D721Med (cell line): ENCODE results near the gene GATAD2B.

Experiments
- DNase-seq: peaks from one replicate; pipeline ENCODE4 v3.0.0; 2011; ENCODE audit warnings: low spot score; ENCODE audit not compliant: insufficient read length
- FAIRE-seq: peaks from 2 replicates; lab custom pipeline; 2011; peaks lifted over from hg19 to GRCh38; lab: Jason Lieb, UNC
- TF ChIP-seq, protein P1 (sequence below): IDR thresholded peaks from 2 replicates; pipeline ENCODE4 v1.5.1; 2012; ENCODE audit warnings: mild to moderate bottlenecking, control low read depth; ENCODE audit not compliant: insufficient read depth; ENCODE audit errors: missing control alignments

The GATAD2B gene

DNA sequence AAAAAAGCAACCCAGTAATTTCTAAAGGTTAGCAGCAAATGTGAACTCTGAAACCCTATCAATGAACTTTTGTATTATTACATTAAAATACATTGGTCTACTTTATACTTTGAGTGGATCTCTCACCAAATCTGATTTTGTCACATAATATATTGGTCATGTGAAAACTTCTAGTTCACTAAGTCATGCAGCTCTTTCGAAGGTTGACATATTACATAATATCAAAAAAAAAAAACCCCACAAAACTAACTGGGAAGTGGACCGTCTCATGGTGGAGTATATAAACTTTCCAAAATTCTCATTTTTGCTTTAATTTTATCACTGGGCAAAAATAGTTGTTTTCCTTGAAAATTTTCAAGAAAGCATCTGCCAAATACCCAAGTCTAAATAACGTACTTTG lies 50.4 kb downstream of the GATAD2B start:
- DNase-seq (no peak), FAIRE-seq (no peak)
- TF ChIP-seq, protein P1, sequence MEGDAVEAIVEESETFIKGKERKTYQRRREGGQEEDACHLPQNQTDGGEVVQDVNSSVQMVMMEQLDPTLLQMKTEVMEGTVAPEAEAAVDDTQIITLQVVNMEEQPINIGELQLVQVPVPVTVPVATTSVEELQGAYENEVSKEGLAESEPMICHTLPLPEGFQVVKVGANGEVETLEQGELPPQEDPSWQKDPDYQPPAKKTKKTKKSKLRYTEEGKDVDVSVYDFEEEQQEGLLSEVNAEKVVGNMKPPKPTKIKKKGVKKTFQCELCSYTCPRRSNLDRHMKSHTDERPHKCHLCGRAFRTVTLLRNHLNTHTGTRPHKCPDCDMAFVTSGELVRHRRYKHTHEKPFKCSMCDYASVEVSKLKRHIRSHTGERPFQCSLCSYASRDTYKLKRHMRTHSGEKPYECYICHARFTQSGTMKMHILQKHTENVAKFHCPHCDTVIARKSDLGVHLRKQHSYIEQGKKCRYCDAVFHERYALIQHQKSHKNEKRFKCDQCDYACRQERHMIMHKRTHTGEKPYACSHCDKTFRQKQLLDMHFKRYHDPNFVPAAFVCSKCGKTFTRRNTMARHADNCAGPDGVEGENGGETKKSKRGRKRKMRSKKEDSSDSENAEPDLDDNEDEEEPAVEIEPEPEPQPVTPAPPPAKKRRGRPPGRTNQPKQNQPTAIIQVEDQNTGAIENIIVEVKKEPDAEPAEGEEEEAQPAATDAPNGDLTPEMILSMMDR: no peak

DNA sequence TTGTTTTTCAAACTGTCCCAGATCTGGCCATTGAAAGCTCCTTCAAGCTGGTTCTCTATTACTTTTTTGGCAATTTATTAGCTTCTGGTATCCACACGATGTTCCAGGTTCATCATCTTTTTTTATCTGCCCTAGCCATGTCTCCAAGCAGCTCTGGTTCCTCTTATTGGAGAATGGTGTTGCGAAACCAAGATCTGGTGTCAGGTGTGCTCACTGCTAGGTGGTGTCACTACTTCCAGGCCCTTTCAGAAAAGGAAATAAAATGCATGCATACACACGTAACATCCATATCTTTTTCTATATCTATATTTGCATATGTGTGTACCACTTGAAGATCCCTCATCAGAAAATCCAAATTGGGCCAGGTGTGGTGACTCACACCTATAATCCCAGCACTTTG lies 53.3 kb downstream of the GATAD2B start:
- TF ChIP-seq, protein P1: no peak
- no peak for FAIRE-seq
- DNase-seq: no peak

DNA sequence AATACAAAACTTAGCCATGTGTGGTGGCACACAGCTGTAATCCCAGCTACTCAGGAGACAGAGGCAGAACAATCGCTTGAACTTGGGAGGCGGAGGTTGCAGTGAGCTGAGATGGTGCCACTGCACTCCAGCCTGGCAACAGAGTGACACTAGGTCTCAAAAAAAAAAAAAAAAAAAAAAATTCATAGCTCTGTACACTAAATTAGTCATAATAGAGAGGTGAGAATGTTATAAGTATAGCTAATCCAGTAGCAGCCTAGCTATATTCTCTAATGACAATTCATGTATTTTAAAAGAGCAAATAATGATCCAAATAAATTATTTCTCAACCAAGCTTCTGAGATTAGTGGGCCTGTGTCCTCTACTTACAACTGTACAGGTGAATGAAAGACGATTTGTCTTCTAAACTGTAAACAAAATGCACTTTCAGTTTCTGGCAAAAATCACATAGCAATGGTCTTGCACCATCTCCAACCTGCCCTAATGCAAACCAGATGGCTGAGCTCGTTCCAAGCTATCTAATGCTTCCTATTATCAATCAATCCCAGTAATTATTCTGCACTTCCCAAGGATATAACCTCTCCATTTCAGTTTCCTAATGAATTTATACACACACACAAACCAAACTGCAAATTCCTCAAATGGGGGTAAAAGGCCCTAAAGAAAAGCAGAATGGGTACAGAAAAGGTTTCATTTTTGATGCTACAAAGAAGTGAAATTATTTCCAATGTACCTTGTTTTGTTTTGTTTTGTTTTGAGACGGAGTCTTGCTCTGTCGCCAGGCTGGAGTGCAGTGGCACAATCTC lies 56.5 kb downstream of the GATAD2B start:
- FAIRE-seq (peak; percentile 41), DNase-seq (no peak)
- TF ChIP-seq, protein P1: no peak

DNA sequence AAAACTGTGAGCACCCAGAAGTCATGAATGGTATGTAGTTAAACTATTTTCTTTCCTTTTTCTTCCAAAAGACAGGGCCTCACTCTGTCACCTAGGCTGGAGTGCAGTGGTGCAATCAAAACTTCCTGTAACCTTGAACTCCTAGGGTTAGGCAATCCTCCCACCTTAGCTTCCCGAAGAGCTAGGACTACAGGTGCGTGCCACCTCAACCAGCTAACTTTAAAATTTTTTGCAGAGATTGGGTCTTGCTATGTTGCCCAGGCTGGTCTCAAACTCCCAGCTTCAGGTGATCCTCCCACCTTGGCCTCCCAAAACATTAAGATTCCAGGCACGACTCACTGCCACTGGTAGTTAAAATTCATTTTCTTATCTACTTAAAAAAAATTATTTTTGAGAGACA lies 62.5 kb downstream of the GATAD2B start:
- FAIRE-seq (no peak), DNase-seq (no peak)
- TF ChIP-seq, protein P1: no peak

DNA sequence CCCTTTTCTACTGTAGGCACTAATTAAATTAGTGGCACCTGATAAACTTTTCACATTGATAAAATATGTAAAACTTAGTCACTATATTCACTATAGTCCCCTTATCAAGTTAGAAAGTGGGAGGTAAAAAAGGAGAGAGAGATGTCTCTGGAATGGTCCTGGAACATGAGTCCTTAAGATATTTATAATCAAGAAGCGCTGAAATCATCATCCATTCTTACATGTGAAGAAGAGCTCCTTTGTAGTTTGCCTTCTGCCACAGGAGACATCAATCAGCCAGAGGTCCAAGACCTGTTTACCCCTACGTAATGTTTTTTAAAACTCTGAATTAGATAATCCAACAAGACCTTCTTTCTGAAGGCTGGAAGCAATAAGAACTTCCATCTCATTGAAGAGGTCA lies 65.3 kb downstream of the GATAD2B start:
- TF ChIP-seq, protein P1: no peak
- FAIRE-seq (no peak), DNase-seq (no peak)

DNA sequence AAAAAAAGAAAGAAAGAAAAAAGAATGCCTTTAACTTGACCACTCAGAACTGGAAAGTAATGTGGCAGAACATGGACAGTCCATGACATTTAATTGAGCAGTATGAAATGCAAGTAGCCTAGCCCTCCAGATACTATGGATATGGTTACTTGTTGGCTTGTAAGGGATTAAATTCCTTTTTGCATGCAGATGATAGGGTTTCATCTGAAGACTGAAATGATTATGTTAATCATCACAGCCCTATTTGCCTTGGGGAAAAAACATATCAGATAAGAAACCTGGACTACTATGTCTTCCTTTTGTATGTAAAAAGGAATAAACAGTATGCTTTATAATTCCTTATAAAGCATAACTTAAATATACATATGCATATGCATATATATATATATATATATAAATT lies 66.0 kb downstream of the GATAD2B start:
- TF ChIP-seq, protein P1: no peak
- FAIRE-seq (no peak), DNase-seq (no peak)

DNA sequence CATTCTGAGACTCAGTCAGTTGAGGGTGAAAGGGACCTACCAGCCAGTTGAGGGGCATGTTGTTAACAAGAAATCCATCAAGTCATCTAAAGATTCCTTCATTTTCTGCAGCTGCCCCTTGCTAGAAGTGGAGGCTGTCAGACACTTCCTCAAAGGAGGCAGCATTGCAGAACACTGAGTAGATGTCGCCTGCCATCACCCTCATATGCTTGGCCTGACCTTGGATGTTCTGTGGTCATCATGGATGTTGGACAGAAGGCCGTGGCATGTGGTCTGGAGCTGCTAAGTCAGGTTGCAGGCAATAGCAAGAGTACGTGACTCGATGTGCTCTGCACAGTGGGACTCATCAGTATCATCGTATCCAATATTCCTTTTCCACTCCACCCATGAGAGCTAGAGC lies 70.6 kb downstream of the GATAD2B start:
- no peak for FAIRE-seq
- no peak for DNase-seq
- TF ChIP-seq, protein P1: no peak
